Measurements from ENCODE around the gene PIGP.
"Not testable (repeated sequence)": the region's sequence is repeated elsewhere in the genome, so short reads cannot be mapped to it uniquely, and the experiment has no call there.

DNA sequence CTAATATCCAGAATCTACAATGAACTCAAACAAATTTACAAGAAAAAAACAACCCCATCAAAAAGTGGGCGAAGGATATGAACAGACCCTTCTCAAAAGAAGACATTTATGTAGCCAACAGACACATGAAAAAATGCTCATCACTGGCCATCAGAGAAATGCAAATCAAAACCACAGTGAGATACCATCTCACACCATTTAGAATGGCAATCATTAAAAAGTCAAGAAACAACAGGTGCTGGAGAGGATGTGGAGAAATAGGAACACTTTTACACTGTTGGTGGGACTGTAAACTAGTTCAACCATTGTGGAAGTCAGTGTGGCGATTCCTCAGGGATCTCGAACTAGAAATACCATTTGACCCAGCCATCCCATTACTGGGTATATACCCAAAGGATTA is 41.4 kb upstream of the PIGP start:
- TF ChIP-seq, protein P1, sequence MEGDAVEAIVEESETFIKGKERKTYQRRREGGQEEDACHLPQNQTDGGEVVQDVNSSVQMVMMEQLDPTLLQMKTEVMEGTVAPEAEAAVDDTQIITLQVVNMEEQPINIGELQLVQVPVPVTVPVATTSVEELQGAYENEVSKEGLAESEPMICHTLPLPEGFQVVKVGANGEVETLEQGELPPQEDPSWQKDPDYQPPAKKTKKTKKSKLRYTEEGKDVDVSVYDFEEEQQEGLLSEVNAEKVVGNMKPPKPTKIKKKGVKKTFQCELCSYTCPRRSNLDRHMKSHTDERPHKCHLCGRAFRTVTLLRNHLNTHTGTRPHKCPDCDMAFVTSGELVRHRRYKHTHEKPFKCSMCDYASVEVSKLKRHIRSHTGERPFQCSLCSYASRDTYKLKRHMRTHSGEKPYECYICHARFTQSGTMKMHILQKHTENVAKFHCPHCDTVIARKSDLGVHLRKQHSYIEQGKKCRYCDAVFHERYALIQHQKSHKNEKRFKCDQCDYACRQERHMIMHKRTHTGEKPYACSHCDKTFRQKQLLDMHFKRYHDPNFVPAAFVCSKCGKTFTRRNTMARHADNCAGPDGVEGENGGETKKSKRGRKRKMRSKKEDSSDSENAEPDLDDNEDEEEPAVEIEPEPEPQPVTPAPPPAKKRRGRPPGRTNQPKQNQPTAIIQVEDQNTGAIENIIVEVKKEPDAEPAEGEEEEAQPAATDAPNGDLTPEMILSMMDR (IDR thresholded peaks at IDR 0.05): not testable (repeated sequence)
- not testable (repeated sequence) for TF ChIP-seq POLR2A (IDR thresholded peaks at IDR 0.05)
